BLaER1 (cell line): Measurements from ENCODE around the gene PC.

Experiments used
- H3K27ac ChIP-seq: shearing (Covaris generic); formaldehyde crosslinking; 2 replicates; pipeline ENCODE4 v1.8.1; 2022
- H3K27me3 ChIP-seq: shearing (Covaris generic); formaldehyde crosslinking; 2 replicates; pipeline ENCODE4 v1.8.1; 2022
- H3K36me3 ChIP-seq: shearing (Covaris generic); formaldehyde crosslinking; 2 replicates; pipeline ENCODE4 v1.8.1; 2022
- H3K4me1 ChIP-seq: shearing (Covaris generic); formaldehyde crosslinking; 2 replicates; pipeline ENCODE4 v1.8.1; 2022
- H3K4me2 ChIP-seq: shearing (Covaris generic); formaldehyde crosslinking; 2 replicates; pipeline ENCODE4 v1.8.1; 2022
- H3K4me3 ChIP-seq: shearing (Covaris generic); formaldehyde crosslinking; 2 replicates; pipeline ENCODE4 v1.8.1; 2022
- H3K9ac ChIP-seq: shearing (Covaris generic); formaldehyde crosslinking; 2 replicates; pipeline ENCODE4 v1.8.1; 2022
- H3K9me3 ChIP-seq: shearing (Covaris generic); formaldehyde crosslinking; 2 replicates; pipeline ENCODE4 v1.8.1; 2022
- H4K20me1 ChIP-seq: shearing (Covaris generic); formaldehyde crosslinking; 2 replicates; pipeline ENCODE4 v1.8.1; 2022
- Cebpa-rat ChIP-seq: shearing (Covaris generic); IDR thresholded peaks from 2 replicates; pipeline ENCODE4 v1.8.1; 2022

PC gene

DNA sequence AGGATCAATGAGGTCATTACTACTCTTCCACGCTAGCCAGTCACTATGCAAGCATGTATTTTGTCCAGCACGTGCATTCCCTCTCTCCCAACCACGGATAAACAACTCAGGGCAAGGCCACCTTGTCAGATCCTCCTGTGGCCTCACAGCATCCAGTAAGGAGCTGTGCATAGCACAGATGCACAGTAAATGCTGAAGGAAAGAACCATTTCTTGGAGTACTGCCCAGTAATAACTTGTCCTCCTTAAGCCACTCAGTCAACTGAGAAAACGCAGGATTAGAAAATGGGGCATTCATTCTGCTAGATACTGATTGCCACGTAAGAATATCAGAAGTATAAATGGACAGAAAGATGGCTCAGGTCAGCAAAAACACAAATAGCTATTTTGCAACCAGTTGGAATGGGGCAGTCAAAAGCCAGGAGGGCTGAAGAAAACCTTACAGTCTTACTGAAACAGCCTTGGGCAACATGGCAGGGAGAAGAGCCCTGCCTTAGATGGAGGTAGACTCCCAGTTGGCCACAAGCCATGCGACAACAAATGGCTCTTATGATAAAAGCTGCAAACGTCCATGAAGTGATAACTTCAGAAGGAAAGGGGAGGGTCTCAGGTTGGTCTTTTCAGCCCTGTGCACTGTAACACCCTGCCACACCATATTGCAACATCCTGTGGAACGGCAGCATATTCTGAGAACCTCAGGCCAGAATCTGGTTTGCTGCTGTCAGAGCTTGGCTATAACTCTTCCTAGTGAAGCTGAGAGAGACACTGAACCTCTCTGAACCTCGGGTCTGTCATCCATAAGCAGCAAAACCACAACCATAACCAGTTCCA is 23.0 kb downstream of the PC start:
- TF ChIP-seq Cebpa-rat: no peak
- H3K9me3 ChIP-seq: 0 out of 2 replicates have a peak, but pooled peaks cover 3% of the 10 kb centered on the region
- H3K4me2 ChIP-seq: no peak overlapping the region
- no peaks in the 10 kb centered on the region for H4K20me1 ChIP-seq
- no peak overlapping the region for H3K4me3 ChIP-seq
- no peak overlapping the region for H3K27ac ChIP-seq
- peaks cover 14% of the 10 kb centered on the region for H3K4me1 ChIP-seq
- H3K36me3 ChIP-seq: no peaks in the 10 kb centered on the region
- H3K27me3 ChIP-seq: no peaks in the 10 kb centered on the region
- H3K9ac ChIP-seq: no peak overlapping the region

DNA sequence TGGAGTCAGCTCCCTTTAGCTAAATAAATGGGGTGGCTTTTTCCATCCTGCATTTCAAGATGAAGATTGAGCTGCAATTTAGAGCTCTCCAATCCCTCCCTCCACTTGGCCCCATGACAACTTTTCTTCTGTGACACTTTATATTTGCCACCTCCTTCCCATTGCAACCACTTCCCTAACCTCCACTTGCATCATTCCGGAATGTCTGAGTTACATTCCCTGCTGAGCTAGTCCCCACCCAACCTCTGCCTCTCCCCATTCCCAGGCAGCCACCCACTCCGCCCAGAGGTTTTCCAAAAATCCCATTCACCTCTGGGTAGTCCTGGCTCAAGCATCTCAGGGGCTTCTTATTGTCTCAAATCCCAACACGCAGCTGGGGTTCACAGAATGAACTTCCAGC is 24.7 kb downstream of the PC start:
- 0 out of 2 replicates have a peak, but pooled peaks cover 3% of the 10 kb centered on the region for H3K9me3 ChIP-seq
- no peak overlapping the region for H3K27ac ChIP-seq
- H3K27me3 ChIP-seq: no peaks in the 10 kb centered on the region
- no peak overlapping the region for H3K4me3 ChIP-seq
- no peak for TF ChIP-seq Cebpa-rat
- no peak overlapping the region for H3K9ac ChIP-seq
- no peak overlapping the region for H3K4me2 ChIP-seq
- peaks cover 14% of the 10 kb centered on the region for H3K4me1 ChIP-seq
- H3K36me3 ChIP-seq: no peaks in the 10 kb centered on the region
- no peaks in the 10 kb centered on the region for H4K20me1 ChIP-seq

DNA sequence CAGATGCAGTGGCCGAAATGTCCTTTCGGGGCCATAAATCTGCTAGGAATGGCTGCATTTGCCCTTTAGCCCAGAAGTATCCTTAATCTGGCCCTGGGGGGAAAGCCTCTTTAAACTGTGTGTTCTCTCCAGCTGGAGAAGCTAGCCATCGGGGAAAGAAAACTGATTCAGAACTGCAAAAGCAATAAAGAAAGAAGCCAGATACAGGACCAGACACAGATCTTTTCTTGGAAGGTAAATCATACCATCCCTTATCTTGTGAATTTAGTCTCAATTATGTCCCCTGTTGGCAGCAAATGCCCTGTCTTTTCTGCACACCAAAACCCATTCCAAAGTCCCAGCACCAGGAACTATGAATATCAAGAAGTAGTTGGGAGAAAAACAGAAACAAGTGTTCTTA is 25.6 kb downstream of the PC start:
- Histone ChIP-seq H4K20me1 (no peaks in the 10 kb centered on the region), H3K9ac (no peak overlapping the region), H3K27me3 (no peaks in the 10 kb centered on the region), H3K9me3 (0 out of 2 replicates have a peak, but pooled peaks cover 2% of the 10 kb centered on the region), H3K4me2 (no peak overlapping the region), H3K4me1 (peaks cover 14% of the 10 kb centered on the region), H3K36me3 (no peaks in the 10 kb centered on the region), H3K27ac (no peak overlapping the region), H3K4me3 (no peak overlapping the region)
- TF ChIP-seq Cebpa-rat: no peak

DNA sequence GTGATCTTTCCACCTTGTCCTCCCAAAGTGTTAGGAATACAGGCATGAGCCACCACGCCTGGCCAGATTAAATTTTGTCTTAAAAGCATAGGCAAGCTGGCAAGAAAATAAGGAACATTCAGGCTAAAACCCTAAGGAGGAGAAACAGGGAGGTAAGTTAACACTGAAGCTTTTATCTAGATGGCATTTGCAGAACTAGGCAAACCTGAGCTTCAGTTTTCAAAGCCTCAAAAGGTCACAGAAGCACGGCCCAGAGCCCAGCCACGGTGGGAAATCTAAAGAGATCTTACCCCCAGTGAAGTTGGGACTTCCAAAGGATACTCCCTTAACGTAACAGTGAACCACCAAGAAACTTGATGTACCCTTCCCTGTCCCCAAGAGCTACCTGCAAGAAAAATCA is 28.4 kb downstream of the PC start:
- Histone ChIP-seq H3K4me2 (no peak overlapping the region), H3K27ac (no peak overlapping the region), H3K4me1 (peaks cover 14% of the 10 kb centered on the region)

GRCh38 chr11:66924272-66924671 is 33.9 kb downstream of the PC start:
- Histone ChIP-seq H3K27me3 (no peaks in the 10 kb centered on the region), H3K4me1 (no peaks in the 10 kb centered on the region), H3K27ac (no peak overlapping the region), H3K36me3 (no peaks in the 10 kb centered on the region), H3K9ac (no peak overlapping the region), H3K9me3 (peaks cover 14% of the 10 kb centered on the region), H3K4me3 (no peak overlapping the region), H3K4me2 (no peak overlapping the region), H4K20me1 (no peaks in the 10 kb centered on the region)
- TF ChIP-seq Cebpa-rat: no peak

More for the DNA sequence above, 28.4 kb downstream of the PC start:
- H3K36me3 ChIP-seq: no peaks in the 10 kb centered on the region
- no peaks in the 10 kb centered on the region for H3K27me3 ChIP-seq
- H3K9ac ChIP-seq: no peak overlapping the region
- no peaks in the 10 kb centered on the region for H4K20me1 ChIP-seq
- TF ChIP-seq Cebpa-rat: no peak
- H3K9me3 ChIP-seq: peaks cover 5% of the 10 kb centered on the region
- H3K4me3 ChIP-seq: no peak overlapping the region

DNA sequence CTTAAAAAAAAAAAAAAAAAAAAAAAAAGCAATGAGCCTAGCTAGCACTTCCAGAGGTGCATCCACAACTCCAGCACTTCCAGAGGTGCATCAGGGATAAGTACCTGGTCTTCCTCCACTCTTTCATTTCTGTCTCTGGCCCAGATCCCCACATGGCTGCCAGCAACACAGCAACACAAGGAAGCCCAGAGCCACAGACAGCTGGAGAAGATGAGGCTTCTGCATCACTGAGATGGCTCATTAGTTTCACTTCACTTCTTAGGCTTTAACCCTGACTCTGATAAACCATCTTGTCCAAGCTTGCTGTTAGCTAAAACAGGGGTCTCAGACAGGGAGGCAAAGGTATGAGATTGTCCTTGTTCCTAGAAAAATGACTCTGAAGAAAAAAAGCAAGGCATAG is 35.6 kb downstream of the PC start:
- H3K27ac ChIP-seq: no peak overlapping the region
- no peak overlapping the region for H3K9ac ChIP-seq
- no peaks in the 10 kb centered on the region for H3K27me3 ChIP-seq
- TF ChIP-seq Cebpa-rat: no peak
- no peak overlapping the region for H3K4me2 ChIP-seq
- peaks cover 14% of the 10 kb centered on the region for H3K9me3 ChIP-seq
- no peak overlapping the region for H3K4me3 ChIP-seq
- no peaks in the 10 kb centered on the region for H3K36me3 ChIP-seq
- H4K20me1 ChIP-seq: no peaks in the 10 kb centered on the region
- H3K4me1 ChIP-seq: no peaks in the 10 kb centered on the region

GRCh38 chr11:66920978-66921784 is 37.0 kb downstream of the PC start:
- no peaks in the 10 kb centered on the region for H4K20me1 ChIP-seq
- no peak overlapping the region for H3K9ac ChIP-seq
- no peak for TF ChIP-seq Cebpa-rat
- H3K4me2 ChIP-seq: no peak overlapping the region
- no peaks in the 10 kb centered on the region for H3K4me1 ChIP-seq
- no peaks in the 10 kb centered on the region for H3K27me3 ChIP-seq
- H3K27ac ChIP-seq: no peak overlapping the region
- H3K36me3 ChIP-seq: no peaks in the 10 kb centered on the region
- peaks cover 14% of the 10 kb centered on the region for H3K9me3 ChIP-seq
- no peak overlapping the region for H3K4me3 ChIP-seq

- Histone ChIP-seq H3K27ac (no peak overlapping the region), H3K4me3 (no peak overlapping the region), H3K4me2 (no peak overlapping the region), H3K9me3 (0 out of 2 replicates have a peak, but pooled peaks cover 9% of the 10 kb centered on the region), H3K27me3 (no peaks in the 10 kb centered on the region), H3K4me1 (no peaks in the 10 kb centered on the region), H4K20me1 (no peaks in the 10 kb centered on the region), H3K36me3 (no peaks in the 10 kb centered on the region), H3K9ac (no peak overlapping the region)
- TF ChIP-seq Cebpa-rat: no peak
Measured at GRCh38 chr11:66919923-66920322, 38.3 kb downstream of the PC start.

- Histone ChIP-seq H3K36me3 (no peaks in the 10 kb centered on the region), H3K4me3 (no peak overlapping the region), H3K4me1 (no peaks in the 10 kb centered on the region), H3K4me2 (no peak overlapping the region), H3K9me3 (no peaks in the 10 kb centered on the region), H3K27ac (no peak overlapping the region), H4K20me1 (no peaks in the 10 kb centered on the region), H3K9ac (no peak overlapping the region), H3K27me3 (no peaks in the 10 kb centered on the region)
- TF ChIP-seq Cebpa-rat: no peak
Measured at GRCh38 chr11:66918741-66919140, 39.4 kb downstream of the PC start.

DNA sequence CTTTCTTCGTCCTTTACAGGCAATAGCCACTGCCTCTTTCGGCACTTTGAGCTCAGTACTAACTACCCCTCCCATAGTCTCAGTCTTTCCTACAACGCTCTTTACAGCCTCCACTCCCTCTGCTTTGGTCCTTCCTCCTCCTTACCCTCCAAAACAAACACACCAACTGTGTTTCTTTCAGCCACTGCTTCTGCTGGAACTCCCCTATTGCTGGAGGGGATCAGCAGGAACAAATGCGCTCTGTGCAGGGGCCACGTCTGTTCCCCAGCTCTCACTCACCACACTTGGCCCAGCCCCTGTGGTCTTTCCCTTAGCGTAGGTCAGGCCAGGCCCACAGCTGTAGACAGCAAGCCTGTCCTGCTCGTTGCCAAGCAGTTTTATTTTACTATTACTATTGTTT is 42.3 kb downstream of the PC start:
- H3K27ac ChIP-seq: no peak overlapping the region

More for the DNA sequence above, 42.3 kb downstream of the PC start:
- no peaks in the 10 kb centered on the region for H3K9me3 ChIP-seq
- H4K20me1 ChIP-seq: no peaks in the 10 kb centered on the region
- no peaks in the 10 kb centered on the region for H3K27me3 ChIP-seq
- H3K4me1 ChIP-seq: no peaks in the 10 kb centered on the region
- no peak overlapping the region for H3K4me3 ChIP-seq
- no peaks in the 10 kb centered on the region for H3K36me3 ChIP-seq
- no peak for TF ChIP-seq Cebpa-rat
- H3K4me2 ChIP-seq: no peak overlapping the region
- H3K9ac ChIP-seq: no peak overlapping the region
